Large intestine (tissue), 3 donors: ENCODE results near the gene LGR6. TPM values are rescaled to one million over a fixed set of nuclear protein-coding genes. Genes with fewer than 3 reads are reported as not detected.

Experiments
- DNase-seq, 2 donors: peaks; one replicate each; pipeline versions ENCODE4 v3.0.0 to v3.0.0-alpha.2; 2013
- H3K27ac ChIP-seq: one replicate; pipeline ENCODE4 v1.5.1; 2013; ENCODE audit warnings: low read length
- H3K27me3 ChIP-seq: 2 replicates; pipeline ENCODE4 v1.6.1; 2013; ENCODE audit warnings: low read length; ENCODE audit not compliant: control insufficient read depth, insufficient read depth
- H3K36me3 ChIP-seq: 2 replicates; pipeline ENCODE4 v1.6.1; 2013; ENCODE audit warnings: low read length; ENCODE audit not compliant: control insufficient read depth, insufficient read depth
- H3K4me1 ChIP-seq: one replicate; pipeline ENCODE4 v1.6.1; 2013; ENCODE audit warnings: low read length; ENCODE audit not compliant: control insufficient read depth, insufficient read depth
- H3K4me3 ChIP-seq: one replicate; pipeline ENCODE4 v1.5.1; 2013; ENCODE audit warnings: low read length
- H3K9me3 ChIP-seq: one replicate; pipeline ENCODE4 v1.6.1; 2013; ENCODE audit warnings: mild to moderate bottlenecking, low read depth, low read length, moderate library complexity; ENCODE audit not compliant: control insufficient read depth
- WGBS: methylation state at CpG from one replicate; pipeline ENCODE4 v1.1.5; 2013; ENCODE audit warnings: low lambda C conversion rate; ENCODE audit not compliant: insufficient coverage; 5-methylcytosine and 5-hydroxymethylcytosine counted together
- polyA plus RNA-seq: library from polyadenylated mRNA; unstranded; fragments of 120-200 nt; gene quantifications from one replicate; pipeline ENCODE4 v1.2.1, GENCODE V29; 2013

The LGR6 gene
- polyA plus RNA-seq, 1 donor = 0.36 TPM

DNA sequence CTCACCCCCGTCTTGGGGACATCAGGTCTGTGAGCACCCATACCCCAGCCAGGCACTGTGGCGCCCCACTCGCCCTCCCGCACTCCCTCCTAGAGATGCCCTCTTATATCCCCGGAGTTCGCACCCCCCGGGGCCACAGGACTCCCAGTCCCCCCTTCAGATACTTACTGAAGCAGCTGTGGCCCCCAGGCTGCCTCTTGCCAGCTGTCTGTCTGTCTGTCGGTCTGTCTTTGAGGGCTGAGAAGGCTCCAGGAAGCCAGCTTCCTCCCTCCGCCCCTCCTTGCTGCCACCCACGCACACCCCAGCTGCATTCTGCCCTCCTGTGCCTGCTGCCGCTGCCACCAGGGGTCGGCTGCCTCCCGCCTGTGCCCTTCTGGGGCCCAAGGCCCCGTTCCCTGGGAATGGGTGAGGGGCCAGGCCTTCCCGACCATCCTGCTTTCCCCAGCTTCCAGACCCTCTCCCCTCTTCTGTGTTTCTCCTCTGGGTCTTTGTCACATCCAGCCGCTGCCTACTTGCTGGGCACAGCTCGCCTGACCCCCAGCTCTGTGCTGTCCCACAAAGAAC, 33.1 kb upstream of the LGR6 start, which contains the start of gene PTPN7:
Gene PTPN7, minus strand, starts transcription at position 226 of the 564 bp plus-strand sequence. CDS start 1,200 bp downstream, outside the sequence.
- Histone ChIP-seq H3K4me1 (peaks cover 9% of the 10 kb centered on the region), H3K27me3 (no peaks in the 10 kb centered on the region), H3K4me3 (peak within 1 kb of the TSS; percentile 1), H3K9me3 (no peaks in the 10 kb centered on the region), H3K27ac (no peak within 1 kb of the TSS), H3K36me3 (no peaks in the 10 kb centered on the region)
- no CpG with 5 or more reads among the region's 17 CpGs for WGBS
- DNase-seq = no peak

- 100% methylated on average over 1 of the region's 22 CpGs for WGBS
These were observed 32.2 kb upstream of the LGR6 start for GRCh38 chr1:202161151-202162046.

GRCh38 chr1:202162047-202162417, 31.6 kb upstream of the LGR6 start:
- no peaks in the 10 kb centered on the region for H3K9me3 ChIP-seq
- H3K27me3 ChIP-seq = no peaks in the 10 kb centered on the region
- no peak overlapping the region for H3K27ac ChIP-seq
- DNase-seq = no peak
- no peak overlapping the region for H3K4me3 ChIP-seq
- peaks cover 9% of the 10 kb centered on the region for H3K4me1 ChIP-seq
- whole genome bisulfite sequencing = no CpG with 5 or more reads among the region's 4 CpGs
- H3K36me3 ChIP-seq = no peaks in the 10 kb centered on the region

More at GRCh38 chr1:202161151-202162046, 32.2 kb upstream of the LGR6 start:
- no peak overlapping the region for H3K27ac ChIP-seq
- peaks cover 9% of the 10 kb centered on the region for H3K4me1 ChIP-seq
- H3K9me3 ChIP-seq = no peaks in the 10 kb centered on the region
- no peaks in the 10 kb centered on the region for H3K36me3 ChIP-seq
- no peaks in the 10 kb centered on the region for H3K27me3 ChIP-seq
- DNase-seq = no peak
- H3K4me3 ChIP-seq = no peak overlapping the region

- H3K4me3 ChIP-seq = no peak overlapping the region
- H3K27me3 ChIP-seq = no peaks in the 10 kb centered on the region
- DNase-seq = peak in 1 of 2 donors; percentile 29
- peaks cover 9% of the 10 kb centered on the region for H3K4me1 ChIP-seq
- no CpG with 5 or more reads among the region's 15 CpGs for WGBS
- no peaks in the 10 kb centered on the region for H3K9me3 ChIP-seq
- no peaks in the 10 kb centered on the region for H3K36me3 ChIP-seq
- no peak overlapping the region for H3K27ac ChIP-seq
These were observed 30.9 kb upstream of the LGR6 start for GRCh38 chr1:202162418-202163280.

DNA sequence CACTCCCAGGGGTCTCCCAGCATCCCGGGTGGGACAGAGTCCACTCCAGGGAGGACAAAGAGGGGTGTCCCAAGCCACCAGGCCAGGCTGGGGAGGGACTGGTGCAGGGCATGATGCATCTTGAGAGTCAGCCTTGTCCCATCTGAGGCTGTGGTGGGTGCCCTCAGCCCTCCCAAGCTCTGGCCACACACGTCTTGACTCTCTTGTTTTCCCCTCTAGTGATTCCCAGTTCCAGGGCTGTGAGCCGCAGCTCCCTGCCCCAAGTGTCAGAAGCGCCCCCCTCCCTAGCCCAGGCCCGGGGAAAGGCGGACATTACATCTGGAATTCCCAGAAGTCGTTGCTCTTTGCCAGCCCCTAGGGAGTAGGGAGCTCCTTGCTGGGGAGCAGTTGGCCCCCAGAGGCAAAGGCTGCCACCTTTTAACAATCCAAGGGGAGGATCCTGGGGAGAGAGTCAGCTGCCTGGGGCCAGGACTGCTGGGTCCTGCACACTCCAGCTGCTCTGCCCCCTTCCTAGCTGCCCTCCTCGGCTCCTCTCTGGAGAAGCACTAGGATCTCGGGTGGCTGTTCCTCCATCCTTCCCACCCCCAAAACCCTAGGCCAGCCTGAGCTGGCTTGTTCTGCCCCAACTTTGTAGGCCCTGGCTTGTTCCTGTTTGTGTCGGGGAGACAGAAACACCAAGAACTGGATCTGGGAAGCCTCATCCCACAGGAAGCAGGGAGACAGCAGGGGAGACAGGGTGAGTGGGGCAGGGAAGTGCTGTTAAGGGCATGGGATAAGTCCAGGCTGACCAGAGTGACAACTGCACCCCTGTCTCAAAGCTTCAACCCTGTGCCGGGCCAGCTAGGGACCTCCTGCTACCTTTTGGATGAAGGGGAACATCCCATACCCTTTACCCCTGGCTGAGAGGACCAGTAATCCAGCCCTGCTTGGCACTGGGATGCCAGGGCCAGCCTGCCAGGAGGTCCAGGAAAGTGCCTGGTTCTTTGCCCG, 30.0 kb upstream of the LGR6 start:
- H3K4me1 ChIP-seq = peaks cover 9% of the 10 kb centered on the region

GRCh38 chr1:202164271-202165037, 29.1 kb upstream of the LGR6 start:
- no peak for DNase-seq
- Histone ChIP-seq H3K4me3 (no peak overlapping the region), H3K36me3 (no peaks in the 10 kb centered on the region), H3K27me3 (no peaks in the 10 kb centered on the region), H3K9me3 (no peaks in the 10 kb centered on the region), H3K27ac (no peak overlapping the region), H3K4me1 (peaks cover 9% of the 10 kb centered on the region)
- WGBS = no CpG with 5 or more reads among the region's 11 CpGs

More for the DNA sequence above, 30.0 kb upstream of the LGR6 start:
- no peak for DNase-seq
- Histone ChIP-seq H3K4me3 (no peak overlapping the region), H3K27me3 (no peaks in the 10 kb centered on the region), H3K27ac (no peak overlapping the region), H3K9me3 (no peaks in the 10 kb centered on the region), H3K36me3 (no peaks in the 10 kb centered on the region)
- no CpG with 5 or more reads among the region's 12 CpGs for WGBS

GRCh38 chr1:202165267-202165941, 28.2 kb upstream of the LGR6 start:
- Histone ChIP-seq H3K27ac (no peak overlapping the region), H3K36me3 (no peaks in the 10 kb centered on the region), H3K4me1 (peaks cover 9% of the 10 kb centered on the region), H3K9me3 (no peaks in the 10 kb centered on the region), H3K4me3 (no peak overlapping the region), H3K27me3 (no peaks in the 10 kb centered on the region)
- no CpG with 5 or more reads among the region's 20 CpGs for WGBS
- no peak for DNase-seq

- WGBS = no CpG with 5 or more reads among the region's 9 CpGs
- H3K9me3 ChIP-seq = no peaks in the 10 kb centered on the region
These were observed 27.4 kb upstream of the LGR6 start for GRCh38 chr1:202165942-202166843.

More at GRCh38 chr1:202165942-202166843, 27.4 kb upstream of the LGR6 start:
- Histone ChIP-seq H3K27me3 (no peaks in the 10 kb centered on the region), H3K4me1 (peaks cover 9% of the 10 kb centered on the region), H3K4me3 (no peak overlapping the region), H3K27ac (no peak overlapping the region), H3K36me3 (no peaks in the 10 kb centered on the region)
- no peak for DNase-seq
